OCI-M2 (cell line): ENCODE data around the gene PRR18.

Experiments used
- DNase-seq: peaks from one replicate; lab custom pipeline; 2025; ENCODE audit not compliant: unreplicated experiment; lab: John Stamatoyannopoulos, UW

Gene PRR18

DNA sequence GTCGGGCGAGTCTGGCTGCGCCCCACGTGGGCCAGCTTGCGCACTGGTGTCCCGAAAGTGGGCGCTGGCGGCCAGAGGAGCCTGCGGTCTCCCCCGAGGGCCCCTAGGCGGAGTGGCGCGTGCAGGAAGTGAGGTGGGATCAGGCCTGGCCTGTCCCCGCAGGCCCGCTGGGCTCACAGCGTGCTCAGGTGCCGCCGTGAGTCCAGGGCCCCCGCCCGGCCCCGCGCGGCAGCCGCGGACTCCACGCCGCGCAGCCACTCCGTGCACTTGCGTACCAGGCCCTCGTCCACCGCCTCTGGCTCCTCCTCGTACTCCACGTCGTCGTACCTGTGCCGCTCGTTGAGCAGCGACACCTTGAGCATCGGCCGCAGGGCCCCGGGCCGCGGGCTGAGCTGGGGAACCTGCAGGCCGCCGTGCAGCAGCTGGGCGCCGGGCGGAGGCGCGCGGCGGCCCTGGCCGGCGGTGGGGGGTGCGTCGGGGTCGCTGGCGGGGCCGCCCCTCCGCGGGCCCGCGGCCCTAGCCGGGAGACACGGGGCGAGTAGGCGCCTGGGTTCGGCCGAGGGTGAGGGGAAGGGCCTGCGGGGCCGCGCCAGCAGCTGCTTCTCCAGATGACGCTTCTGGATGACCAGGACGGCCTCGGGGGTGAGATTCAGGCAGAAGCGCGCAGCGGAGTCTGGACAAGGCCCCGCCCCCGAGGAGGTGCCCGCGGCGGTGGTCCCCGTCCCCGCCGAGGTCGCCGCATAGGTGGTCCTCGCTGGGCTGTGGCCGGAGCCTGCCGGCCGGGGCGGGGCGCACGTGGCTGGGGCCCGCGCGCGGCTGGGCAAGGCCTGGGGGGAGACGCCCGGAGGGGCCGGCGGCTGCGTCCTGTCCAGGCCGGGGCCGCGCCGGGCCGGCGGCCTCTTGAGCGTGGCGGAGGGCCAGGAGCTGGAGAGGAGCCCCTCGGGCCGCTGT lies 835 bp downstream of the PRR18 start:
- DNase-seq = no peak

DNA sequence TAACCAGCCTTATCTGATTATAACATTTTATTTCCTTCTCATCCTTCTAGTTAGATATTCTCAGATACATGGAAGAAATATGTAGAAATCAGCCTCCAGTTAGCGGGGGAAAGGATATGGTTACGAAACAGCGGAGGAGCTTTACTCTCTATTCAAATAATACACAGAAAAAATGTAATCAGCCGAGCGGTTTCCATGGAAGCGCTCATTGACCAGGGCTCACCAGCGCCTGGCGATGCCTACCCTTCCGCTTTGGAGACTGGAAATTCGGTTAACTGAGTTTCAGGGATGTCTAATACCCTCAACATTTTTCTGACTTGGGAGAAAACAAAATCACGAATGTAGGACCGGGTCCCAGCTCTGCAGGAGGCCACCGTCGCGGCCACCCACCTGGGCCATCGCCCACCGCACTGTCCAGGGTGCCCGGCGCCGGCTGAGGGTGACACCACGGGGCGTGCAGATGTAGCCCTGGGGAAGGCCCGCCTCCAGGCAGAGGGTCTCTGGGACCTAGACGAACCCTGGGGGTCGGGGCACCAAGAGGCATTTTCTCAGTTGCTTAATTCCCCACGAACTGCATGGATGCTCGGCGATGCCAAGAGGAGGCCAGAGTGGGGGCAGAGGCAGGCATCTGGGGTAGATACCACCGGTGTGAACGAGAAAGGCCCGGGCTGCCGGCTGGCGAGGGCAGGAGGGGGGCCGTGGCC lies 1.7 kb downstream of the PRR18 start:
- no peak for DNase-seq

DNA sequence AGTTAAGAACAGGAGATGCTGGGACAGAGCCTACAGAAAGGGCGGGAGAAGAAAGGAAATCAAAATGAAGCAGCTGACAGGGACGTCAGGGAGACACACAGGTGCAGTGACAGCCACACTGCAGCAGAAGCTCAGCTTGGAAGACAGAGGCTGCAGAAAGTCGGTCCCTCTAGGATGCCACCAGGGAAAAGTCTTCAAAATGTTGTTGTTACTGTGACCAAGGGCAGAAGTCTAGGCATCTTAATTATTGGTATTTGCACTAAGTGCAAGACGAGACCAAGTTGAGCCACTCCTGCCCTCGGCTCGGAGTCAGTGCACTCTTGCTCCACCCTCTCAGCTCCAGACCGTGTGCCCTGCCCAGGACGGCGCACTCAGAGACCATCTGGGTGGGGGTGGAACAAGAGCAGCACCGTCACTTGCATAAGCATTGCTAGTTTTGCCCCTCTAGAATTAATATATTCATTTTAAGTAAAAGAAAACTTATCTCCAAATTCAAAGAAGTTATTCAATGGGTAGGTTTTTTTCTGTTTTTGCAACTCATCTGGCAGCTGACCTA lies 2.6 kb downstream of the PRR18 start:
- DNase-seq = no peak

DNA sequence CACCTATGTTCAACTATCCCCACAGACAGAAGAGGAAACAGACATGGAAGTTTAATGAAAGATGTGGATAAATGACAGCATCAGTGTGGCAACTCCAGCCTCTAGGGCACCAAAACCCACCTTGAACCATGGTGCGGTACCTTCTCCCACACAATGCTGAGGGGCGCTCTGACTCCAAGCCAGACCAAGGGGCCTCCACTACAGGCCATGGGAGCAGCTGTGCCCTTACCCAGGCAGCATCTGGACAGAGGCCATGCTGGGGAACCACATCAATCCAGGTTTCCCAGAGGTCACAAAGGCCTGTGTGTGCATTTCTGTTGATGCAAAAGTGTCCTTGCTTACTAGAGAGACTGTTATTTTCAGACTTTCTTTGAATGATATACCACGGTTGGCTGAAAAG lies 4.1 kb downstream of the PRR18 start:
- no peak for DNase-seq

DNA sequence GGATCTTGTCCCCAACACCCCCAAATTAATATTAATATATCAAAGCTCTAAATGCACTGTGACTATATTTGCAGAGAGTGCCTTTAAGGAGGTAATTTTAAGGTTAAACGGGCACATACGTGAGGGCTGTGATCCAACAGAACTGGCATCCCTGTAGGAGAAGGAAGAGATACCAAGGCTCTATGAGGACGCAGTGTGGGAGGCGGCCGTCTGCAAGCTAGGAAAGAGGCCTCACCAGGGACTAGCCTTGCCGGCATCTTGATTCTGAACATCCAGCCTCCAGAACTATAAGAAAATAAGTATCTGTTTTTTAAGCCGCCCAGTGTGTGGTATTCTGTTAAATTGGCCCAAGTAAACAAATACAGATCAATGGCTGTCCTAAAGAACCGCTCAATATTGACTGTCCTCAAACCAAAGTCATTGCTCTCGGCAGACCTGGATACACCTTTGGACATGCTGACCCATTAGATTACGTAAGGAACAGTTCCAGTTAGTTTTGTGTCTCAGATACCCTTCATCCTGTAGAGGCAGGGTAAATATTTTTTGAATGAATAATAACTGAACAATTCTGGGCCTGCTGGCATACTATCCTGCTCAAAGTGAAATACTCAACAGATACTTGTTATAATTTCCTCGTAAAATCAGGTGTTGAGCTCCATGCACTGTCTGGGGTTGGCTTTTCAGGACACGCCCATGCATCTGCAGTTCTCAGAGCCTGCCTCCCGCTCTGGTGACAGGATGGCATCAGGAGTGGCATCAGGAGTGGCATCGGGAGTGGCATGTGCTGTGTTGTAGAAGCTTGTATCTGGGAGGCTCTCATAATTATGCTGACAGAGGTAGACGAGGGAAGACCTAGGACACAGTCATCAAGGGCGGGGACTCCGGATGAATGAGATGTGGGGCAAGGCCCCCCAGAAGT lies 6.3 kb downstream of the PRR18 start:
- DNase-seq = no peak

DNA sequence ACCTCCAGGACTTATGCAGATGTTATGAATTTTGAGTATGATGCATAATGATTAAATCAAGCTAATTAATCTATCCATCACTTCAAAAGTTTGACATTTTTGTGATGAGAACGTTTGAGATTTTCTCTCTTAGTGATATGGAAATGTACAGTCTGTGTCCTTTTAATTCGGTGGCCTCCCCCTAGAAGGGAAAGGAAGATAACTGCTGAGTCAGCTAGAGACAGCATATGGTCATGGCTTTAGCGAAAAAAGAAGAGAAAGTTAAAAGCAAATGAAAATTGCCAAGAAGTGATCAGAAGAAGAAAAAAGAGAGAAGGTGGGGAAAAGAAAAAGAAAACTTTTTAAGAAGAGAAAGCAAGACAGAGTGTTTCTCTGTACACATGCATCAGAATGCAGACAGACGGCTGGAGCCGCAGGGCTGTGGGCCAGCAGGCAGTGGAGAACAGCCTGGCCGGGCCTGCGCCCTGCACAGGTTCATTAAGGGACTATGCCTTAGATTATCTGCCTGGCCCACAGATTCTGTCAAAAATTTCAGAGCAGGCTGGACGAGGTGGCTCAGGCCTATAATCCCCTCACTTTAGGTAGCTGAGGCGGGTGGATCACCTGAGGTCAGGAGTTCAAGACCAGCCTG lies 7.7 kb downstream of the PRR18 start:
- no peak for DNase-seq

DNA sequence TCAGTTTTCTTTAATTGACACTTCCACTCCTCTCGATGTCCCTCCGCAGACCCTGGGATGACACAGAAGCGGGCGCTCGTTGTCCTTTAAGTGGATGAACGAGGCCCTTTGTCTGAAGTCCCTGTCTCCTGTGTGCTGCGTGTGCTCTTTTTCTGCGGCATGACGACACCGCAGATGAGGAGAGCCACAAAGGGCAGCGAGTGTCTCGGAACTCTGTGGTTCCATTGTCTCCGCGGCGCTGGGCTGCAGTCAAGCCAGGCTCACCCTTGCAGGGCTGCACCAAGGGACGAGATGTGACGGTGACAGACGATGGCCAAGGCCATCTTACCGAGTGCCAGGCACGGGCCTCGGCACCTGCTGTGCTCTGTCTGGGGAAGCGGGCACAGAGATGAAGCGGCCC lies 10.6 kb downstream of the PRR18 start:
- no peak for DNase-seq

DNA sequence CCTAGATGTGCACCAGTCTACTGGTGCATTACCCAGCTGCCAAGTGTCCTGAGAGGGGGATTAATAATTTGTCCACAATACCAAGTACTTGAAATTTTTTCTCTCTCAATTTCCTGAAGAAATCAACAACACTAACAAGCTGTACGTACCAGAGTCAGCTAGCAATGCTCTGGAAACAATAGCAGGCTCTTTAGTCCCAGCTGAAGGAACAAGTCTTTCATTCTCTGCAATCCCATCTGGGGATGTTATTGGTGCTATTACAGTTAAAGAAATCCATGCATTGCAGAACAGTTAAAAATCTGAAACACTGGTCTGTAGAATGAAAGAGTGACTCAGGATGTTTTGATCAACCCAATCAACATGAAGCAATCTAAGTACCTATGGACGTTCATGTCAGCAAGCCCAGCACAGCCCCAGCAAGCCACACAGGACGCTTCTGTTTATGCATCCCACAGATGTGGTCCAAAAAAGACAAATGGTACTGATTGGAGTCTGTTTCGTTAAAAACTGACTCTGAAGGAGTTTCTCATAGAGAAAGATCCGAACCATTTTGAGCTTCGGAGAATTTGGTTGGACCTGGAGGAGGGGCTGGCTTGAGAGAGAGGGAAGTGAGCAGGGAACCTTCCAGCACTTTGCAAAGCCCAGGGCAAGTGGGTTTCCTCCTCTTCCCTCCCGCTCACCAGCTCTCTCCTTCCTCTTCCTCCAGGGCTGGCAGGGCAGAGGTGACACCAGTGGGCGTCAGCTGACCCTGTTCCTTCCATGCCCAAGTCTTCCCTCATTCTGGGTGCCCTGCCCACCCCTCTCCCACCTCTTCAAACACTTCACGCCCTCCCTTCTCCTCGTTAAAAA lies 11.9 kb downstream of the PRR18 start:
- no peak for DNase-seq

DNA sequence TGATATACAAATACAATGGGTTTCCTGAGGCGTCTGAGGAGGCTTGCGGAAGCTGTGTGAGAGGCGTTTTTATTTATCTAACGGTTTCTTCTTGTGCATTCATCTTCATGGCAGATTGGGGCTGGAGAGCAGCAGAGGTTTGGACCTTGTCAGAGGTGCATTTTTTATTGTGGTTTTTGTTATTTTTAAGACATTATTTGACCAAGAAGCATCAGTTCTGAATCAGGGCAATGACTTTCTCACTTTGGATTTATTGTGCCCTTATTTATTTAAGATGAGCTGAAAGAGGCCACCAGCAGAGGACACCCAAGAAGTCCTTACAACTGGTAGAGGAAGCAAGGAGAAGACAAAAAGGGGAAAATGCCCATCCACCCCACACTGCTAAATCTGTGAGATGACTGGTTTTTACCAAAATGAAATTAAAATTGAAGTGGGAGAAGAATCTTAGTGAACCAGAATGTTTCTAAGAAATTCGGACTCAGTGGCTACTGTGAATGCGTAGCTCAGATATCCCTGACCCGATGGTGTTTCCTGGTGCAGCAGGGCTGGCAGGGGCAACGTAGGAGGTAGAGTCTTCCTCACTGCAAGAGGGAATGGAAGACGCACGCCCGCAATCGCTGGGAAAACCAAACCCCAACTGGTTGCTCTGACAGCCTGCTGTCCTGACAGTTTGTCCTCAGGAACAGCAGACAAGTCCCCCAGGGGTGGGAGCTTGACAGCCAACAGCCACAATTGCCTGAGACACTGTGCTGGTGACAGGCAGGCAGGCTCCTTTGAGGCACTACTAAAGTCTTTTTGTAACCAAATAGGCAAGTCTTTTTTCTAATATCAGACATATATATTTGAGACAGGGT lies 14.2 kb downstream of the PRR18 start:
- no peak for DNase-seq

DNA sequence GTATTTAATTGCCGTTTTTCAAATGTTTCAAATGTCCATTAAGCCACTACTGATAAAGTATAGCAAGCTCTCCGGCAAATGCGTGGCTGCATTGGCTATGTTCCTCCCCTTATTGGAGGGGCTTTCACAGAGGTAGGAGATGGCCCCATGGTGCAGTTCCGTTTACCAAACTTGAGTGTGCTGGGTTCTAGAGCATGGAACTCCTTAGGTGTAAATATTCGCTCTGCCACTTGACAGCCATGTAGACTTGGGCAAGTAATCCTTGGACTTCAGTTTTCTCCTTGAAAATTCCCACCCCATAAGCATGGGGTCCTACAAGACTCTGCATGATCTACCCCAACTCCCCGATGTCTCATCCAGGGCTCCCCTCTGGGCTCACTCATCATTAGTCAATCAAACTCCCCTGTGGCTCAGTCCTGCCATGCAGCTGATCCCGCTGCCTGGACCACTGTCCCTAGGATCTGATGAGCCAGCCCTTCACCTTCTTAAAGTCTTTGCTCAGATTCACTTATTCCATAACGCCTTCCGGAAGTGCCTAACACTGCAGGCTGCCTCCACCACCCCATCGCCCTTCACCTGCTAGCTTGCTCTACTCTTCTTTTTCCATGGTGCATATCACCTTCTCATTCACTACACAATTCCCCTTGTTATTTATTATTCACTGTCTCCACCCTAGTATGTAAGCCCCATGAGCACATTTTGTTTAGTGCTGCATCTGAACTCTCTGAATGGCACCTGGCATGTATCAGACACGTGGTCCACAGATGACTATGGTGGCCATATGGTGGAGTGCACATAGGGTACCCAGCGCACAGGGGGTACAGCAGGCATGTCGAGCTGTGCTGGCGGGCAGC lies 18.8 kb downstream of the PRR18 start:
- no peak for DNase-seq

DNA sequence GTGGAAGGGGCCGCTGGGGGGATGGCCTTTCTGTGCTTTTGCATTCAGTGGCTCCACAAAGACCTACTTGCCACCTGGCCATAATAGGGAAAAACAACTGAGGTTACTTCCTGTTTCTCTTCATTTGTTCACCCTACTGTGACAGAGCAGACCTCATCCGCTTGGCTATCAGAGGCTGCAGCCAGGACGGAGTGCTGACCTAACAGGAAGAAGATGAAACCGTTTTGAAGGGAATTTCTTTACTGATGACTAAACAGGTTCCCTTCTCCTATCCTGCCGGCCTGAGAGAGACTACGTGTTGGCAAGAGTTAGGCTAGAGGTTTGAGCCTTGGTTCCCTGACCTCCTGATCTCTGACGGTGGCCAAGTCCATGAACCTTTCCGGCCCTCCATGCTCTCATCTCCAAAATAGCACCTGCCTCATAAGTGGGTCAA lies 21.3 kb downstream of the PRR18 start:
- DNase-seq = no peak

DNA sequence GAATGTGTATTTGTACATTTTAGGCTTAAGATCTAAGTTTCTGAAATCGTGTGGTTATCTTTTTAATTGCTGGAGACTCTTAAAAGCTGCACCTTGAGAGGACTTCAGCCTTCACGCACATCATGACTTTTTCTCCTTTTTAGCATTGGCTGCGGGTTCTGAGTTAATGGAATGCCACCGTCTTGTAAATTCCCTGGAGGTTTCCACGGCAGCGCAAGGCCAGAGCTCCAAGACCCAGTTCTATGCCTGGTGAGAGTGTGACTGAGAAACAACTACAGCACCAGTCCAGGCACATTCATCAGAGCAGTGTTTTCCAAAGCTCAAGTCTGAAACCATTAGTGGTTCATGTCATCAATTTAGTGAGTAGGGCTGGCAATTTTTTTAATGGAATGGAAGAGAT lies 23.0 kb downstream of the PRR18 start:
- no peak for DNase-seq

DNA sequence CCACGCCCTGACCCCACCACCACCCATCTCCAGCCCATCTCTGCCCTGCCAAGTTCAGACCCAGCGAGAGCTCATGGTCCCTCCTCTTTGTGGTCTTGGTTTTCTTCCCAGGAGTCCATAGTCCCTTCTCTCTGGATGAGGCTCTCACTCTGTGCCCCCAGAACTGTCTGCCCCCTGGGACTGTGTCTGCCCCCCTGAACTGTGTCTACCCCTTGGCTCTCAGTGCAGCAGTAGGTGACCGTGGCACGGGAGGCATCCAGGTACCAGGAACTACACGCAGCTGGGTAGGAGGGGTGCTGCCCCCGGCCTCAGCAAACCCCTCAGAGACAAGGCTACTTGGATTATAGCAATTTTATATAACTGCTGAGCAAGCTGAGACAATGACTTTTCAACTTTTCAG lies 23.6 kb downstream of the PRR18 start:
- no peak for DNase-seq

DNA sequence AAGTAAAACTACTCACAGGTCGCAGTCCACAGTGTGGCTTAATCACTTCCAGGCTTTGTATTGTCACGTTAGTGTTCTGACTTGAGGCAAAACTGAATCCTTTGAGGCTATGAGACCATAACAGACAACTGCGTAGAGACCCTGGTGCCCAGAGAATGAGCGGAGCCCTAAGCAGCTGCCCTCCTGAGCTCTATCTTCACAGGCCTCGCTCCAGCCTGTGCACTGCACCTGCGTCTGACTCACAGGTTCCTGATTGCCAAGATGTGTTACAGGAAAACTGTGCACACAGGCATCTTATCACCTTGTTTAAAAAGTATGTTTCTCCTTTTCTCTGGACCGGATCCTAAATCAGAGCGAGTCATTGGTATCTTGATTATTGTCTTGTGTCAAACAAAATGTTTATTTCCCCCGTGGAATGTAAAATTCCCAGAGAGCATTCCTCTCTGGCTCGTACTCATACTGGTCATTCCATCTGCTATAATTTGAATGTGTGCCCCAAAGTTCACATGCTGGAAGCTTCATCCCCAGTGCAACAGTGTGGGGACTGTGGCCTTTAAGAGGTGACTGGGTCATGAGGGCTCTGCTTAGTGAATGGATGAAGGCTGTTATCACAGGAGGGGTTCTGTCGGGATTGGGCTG lies 25.7 kb downstream of the PRR18 start:
- no peak for DNase-seq

DNA sequence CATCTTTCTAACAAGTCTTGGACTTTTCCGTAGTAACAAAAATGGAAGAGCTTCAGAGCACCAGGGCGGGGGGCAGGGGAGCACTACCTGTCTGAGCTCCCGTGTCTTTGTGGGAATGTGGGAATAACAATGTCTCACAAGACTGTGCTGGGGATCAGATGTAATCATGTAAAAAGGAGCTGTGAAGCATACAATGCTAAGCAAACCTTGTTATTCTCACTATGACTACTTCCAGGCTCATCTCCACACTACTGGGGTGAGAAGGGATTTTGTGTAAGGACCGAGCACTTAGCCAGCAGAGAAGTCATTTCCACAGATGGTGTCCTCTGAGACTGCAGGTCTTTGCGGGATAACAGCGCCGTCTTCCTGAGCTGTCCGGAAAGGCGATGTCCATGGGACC lies 27.1 kb downstream of the PRR18 start:
- DNase-seq = no peak

DNA sequence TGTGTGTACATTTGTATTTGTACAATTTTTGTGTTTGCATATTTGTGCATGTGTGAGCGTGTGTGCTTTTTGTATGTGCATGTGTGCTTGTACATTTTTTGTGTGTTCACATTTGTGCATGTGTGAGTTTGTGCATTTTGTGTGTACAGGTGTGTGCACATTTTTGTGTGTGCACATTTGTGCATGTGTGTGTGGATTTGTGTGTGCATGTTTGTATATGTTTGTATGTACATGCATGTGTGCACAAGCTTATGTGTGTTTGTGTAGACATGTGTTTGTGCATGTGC lies 28.9 kb downstream of the PRR18 start:
- DNase-seq = no peak

DNA sequence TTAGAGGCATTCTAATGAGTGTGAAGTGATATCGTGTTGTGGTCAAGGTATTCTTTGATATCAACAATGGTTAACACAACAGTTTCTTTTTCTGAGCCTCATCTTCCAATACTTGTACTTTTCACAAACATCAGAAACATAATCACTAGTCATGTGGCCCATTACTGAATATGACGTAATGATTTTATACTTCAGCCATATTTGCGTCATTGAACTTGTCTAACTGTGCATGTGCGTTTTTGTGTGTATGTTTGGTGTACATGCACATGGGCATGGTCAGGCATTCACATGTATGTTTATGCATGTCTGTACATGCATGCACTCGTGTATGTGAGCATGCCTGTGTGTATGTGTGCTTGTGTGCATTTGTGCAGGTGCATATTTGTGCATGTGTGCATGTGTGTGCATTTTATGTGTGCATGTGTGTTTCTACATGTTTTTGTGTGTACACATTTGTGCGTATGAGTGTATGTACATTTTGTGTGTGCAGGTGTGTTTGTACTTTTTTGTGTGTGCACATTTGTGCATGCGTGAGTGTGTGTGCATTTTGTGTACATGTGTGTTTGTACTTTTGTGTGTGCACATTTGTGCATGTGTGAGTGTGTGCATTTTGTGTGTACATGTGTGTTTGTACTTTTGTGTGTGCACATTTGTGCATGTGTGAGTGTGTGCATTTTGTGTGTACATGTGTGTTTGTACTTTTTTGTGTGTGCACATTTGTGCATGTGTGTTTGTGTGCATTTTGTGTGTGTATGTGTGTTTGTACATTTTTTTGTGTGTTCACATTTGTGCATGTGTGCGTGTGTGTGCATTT lies 29.4 kb downstream of the PRR18 start:
- DNase-seq = no peak
